GM12872 (cell line): ENCODE measurements around the gene P4HA1.

Source experiments
- CTCF ChIP-seq: IDR thresholded peaks from 3 replicates; pipeline ENCODE4 v1.5.1; 2011; ENCODE audit warnings: low read depth, mild to moderate bottlenecking, low read length, moderate library complexity; ENCODE audit not compliant: insufficient read depth

The P4HA1 gene

GRCh38 chr10:73000973-73001372 is 95.7 kb downstream of the P4HA1 start:
- no peak for TF ChIP-seq CTCF

GRCh38 chr10:72997099-72997498 is 99.6 kb downstream of the P4HA1 start:
- no peak for TF ChIP-seq CTCF

- no peak for TF ChIP-seq CTCF
These were observed 114.7 kb downstream of the P4HA1 start for GRCh38 chr10:72981882-72982529.

DNA sequence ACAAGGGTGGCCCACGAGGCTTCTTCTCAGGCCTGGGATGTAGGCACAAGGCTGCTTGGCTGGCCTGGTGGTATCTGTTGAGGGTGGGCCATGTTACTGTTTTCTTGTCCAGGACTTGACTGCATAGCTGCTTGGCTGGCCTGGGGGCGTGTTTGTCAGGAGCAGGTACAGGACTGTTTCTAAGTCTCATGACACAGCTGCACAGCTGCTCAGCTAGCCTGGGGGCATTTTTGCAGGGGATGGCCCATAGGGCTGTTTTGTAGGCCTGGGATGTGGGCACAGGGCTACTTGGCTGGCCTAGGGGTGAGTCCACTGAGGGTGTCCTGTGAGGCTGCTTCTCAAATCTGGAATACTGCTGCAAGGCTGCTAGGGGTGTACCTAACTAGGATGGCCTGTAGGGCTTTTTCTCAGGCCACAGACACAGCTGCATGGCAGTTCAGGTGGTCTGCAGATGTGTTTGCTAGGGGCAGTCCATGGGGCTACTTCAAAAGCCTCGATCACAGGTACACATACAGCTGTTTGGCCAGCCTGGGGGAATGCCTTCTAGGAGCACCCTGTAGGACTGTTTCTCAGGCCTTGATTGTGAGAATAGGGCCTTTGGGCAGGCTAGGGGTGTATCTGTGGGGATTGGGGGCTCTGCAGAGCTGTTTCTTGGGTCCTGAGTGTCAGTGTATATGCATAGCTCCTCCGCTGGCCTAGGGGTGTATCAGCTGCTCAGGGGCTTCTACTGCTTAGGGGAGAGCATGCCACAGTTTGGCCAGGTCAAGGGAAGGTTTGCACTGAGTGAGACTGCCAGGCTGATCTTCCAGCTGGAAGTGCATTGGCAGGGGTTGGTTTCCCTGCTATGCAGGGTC is 115.4 kb downstream of the P4HA1 start:
- no peak for TF ChIP-seq CTCF

DNA sequence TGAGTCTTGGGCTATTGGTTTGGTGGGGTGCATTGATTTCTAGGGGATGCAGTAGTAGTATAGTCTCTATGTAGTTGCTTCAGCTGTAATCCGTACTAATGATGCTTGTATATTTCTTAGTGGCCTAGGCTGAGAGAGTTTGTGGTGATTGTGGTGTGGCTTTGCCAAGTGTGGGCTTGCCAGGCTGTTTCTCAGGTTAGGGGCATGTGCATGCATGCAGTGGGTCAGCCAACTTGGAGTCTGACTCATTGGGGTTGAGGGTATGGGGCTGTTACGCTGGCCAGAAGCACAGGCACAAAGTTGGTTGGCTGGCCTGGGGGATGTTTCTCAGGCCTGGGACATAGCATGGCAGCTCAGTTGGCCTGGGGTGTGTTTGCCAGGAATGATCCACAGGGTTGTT is 116.3 kb downstream of the P4HA1 start:
- TF ChIP-seq CTCF = no peak

DNA sequence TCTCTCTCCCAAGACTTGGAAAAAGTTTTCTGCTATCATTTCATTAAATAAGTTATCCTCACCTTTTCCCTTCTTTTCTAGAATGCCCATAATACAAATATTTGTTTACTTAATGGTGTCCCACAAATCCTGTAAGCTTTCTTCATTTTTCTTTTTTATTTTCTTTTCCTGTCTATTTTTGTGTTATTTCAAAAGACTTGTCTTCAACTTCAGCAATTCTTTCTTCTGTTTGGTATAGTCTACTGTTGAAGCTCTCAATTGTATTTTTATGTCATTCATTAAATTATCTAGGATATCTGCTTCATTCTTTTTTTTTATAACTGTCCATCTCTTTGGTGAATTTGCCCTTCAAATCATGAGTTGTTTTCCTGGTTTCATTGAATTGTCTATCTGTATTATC is 117.0 kb downstream of the P4HA1 start:
- no peak for TF ChIP-seq CTCF

- TF ChIP-seq CTCF = no peak
These were observed 119.8 kb downstream of the P4HA1 start for GRCh38 chr10:72976886-72977285.
